ENCODE data around the gene DSC2.

DNA sequence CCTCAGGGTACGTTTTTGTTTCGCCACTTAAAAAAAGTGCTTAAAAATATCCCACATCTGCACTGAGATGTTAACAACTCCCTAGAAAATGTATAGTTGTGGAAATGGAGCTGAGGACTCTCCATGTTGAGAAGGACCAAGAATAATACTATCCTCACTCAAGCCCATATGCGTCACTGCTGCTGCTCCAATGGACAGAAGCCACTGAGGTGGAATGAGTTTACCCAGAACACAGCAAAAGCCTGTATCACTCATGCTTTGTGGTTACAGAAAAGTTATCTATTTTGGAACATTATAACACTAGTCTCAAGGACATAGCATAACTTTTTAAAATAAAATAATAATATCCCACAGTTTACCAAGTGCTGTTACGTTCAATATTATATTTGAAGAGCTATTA lies 91.6 kb downstream of the DSC2 start:
- TF ChIP-seq, protein P1, sequence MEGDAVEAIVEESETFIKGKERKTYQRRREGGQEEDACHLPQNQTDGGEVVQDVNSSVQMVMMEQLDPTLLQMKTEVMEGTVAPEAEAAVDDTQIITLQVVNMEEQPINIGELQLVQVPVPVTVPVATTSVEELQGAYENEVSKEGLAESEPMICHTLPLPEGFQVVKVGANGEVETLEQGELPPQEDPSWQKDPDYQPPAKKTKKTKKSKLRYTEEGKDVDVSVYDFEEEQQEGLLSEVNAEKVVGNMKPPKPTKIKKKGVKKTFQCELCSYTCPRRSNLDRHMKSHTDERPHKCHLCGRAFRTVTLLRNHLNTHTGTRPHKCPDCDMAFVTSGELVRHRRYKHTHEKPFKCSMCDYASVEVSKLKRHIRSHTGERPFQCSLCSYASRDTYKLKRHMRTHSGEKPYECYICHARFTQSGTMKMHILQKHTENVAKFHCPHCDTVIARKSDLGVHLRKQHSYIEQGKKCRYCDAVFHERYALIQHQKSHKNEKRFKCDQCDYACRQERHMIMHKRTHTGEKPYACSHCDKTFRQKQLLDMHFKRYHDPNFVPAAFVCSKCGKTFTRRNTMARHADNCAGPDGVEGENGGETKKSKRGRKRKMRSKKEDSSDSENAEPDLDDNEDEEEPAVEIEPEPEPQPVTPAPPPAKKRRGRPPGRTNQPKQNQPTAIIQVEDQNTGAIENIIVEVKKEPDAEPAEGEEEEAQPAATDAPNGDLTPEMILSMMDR (IDR thresholded peaks at IDR 0.05), result no peak
- TF ChIP-seq POLR2A (IDR thresholded peaks at IDR 0.05), result no peak

Data from uterus (tissue), 2 donors.